H1 (cell line): ENCODE data around the gene VAPA.

Experiments used
- CEBPB ChIP-seq: IDR thresholded peaks from 2 replicates; pipeline ENCODE4 v1.6.1; 2012; ENCODE audit warnings: low read depth, low read length
- CHD1 ChIP-seq: IDR thresholded peaks from 2 replicates; pipeline ENCODE4 v1.6.1; 2012; ENCODE audit warnings: low read depth, low read length, improper control_type of control experiment
- GTF2F1 ChIP-seq: IDR thresholded peaks from 2 replicates; pipeline ENCODE4 v1.6.1; 2012; ENCODE audit warnings: low read depth, low read length, improper control_type of control experiment, borderline replicate concordance
- NANOG ChIP-seq: IDR thresholded peaks from 2 replicates; pipeline ENCODE4 v1.6.1; 2011; ENCODE audit warnings: low read length, low read depth, mild to moderate bottlenecking, inconsistent platforms; ENCODE audit not compliant: insufficient read depth, poor library complexity, severe bottlenecking
- POLR2AphosphoS5 ChIP-seq: IDR thresholded peaks from 2 replicates; pipeline ENCODE4 v1.6.1; 2011; ENCODE audit warnings: low read depth, low read length
- TAF7 ChIP-seq: optimal IDR thresholded peaks from 2 replicates; pipeline ENCODE3; 2011; ENCODE audit warnings: low read depth, mild to moderate bottlenecking, inconsistent platforms, low read length, moderate library complexity, borderline replicate concordance

DNA sequence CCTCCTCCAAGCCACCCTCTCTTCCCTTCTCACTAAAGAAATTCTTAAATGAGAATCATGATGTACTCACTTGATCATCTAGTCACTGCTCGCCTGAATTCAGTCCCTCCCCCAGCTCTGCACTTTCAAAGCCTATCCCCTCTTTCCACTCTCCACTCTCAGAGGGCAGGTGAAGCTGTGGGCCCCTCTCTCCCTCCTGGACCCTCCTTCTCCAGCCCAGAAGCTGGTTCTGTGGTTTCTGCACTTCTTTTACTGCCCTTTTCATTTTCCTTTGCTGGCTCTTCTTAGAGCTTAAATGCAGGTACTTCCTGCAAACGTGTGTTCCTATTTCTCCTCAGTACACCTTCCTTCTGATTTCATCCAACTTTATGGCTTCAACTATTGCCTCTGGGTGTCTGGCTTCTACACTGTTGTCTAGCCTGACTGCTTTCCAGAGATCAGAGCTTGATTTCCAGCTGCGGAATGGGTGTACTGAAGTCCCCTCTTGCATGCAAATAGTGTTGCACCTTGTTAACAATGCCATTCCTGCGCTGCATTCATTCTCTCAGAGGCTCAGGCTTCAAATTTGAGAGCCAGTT lies 43.3 kb upstream of the VAPA start:
- no peak for TF ChIP-seq CEBPB
- no peak for TF ChIP-seq POLR2AphosphoS5
- TF ChIP-seq CHD1 = no peak
- no peak for TF ChIP-seq NANOG
- no peak for TF ChIP-seq GTF2F1
- no peak for TF ChIP-seq TAF7
